Left renal pelvis (tissue), 4 donors: ENCODE measurements around the gene GLS. TPM values are rescaled to one million over a fixed set of nuclear protein-coding genes. Genes with fewer than 3 reads are reported as not detected.
"Not testable (repeated sequence)": the region's sequence is repeated elsewhere in the genome, so short reads cannot be mapped to it uniquely, and the experiment has no call there.

Experiments used
- DNase-seq, 4 donors: peaks; one replicate each; pipeline ENCODE4 v3.0.0-alpha.2; 2013; ENCODE audit warnings: low read depth in 4 of 4, low spot score in 3 of 4
- polyA plus RNA-seq, 4 donors: library from polyadenylated mRNA; unstranded; fragments of 120-200 nt; gene quantifications; one replicate each; pipeline ENCODE4 v1.2.1, GENCODE V29; 2013; ENCODE audit not compliant: insufficient read length in 4 of 4

Gene GLS
- polyA plus RNA-seq, 4 donors, result 82.9 to 313 (median 257) TPM

DNA sequence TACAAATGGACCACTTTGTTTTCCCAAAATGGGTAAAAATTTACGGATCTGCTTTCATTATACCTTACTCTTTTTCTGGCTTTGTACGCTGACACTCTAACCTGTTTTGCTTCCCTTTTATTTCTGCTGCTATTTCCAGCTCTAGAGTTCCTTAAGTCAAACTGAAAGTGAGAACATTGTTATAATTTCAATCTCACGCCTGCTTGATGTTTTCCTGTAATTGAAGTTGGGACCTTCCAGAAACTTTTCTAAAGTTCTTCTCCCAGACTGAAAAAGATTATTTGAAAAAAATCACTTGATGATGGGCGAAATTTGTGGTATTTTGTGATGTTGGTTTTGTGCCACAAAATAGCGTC lies 1.8 kb downstream of the GLS start:
- DNase-seq, result no peak

DNA sequence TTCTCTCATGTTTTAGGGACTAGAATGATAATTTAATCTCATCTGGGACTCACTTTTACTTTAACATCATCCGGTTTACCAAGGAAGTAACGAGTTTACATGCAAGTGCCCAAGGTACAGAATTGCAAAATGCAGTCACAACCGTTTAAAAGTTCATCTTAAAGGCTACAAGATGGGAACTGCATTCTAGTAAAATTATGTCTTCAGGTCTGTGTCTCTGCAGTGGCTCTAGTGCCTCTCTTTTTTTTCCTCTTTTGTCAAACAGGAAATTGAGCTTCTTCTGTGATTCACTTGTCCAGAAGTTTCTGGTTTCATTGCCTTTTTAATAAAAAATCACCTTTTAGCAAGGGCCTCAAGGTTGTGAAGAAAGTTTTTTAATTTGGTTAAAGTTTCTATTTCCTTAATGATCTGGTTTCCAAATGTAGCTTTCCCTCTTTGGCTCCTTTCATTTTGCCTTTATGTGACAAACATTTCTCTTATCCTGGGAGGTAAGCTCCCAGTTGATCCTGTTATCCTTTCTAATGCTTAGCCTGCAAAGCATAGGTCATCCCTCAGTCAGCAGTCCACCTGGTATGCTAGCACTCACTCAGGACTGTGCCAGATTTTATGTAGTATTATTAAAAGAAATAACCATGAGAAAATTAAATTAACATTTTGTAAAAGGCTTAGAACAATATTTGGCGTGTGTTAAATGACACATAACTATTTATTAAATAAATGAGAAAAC lies 2.4 kb downstream of the GLS start:
- no peak for DNase-seq

DNA sequence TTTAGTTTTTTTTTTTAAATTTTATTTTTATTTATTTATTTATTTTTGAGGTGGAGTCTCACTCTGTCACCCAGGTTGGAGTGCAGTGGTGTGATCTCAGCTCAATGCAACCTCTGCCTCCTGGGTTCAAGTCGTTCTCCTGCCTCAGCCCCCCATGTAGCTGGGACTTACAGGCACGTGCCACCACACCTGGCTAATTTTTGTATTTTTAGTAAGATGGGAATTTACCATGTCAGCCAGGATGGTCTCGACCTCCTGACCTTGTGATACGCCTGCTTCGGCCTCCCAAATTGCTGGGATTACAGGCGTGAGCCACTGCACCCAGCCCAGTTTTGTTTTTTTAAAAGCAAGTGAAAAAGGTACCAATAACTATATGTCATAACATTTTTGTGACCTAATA lies 5.2 kb downstream of the GLS start:
- not testable (repeated sequence) for DNase-seq

DNA sequence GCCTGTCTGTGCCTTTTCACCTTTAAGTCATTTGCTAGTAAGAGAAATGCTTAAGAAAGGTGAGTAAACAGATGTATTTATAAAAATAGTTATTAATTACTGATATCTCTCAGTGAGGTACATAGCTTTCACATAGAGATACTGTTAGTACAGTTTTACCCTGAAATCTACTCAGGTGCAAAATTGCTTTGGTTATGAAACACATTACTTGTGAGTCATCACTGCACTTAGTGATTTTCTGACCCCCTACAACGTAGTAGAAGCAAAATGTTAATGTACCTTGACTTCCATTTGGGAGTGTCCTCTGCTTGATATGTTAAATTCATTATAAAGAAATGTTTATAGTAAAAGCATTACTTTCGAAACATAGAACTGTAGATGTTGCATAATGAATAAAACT lies 6.5 kb downstream of the GLS start:
- DNase-seq, result no peak

DNA sequence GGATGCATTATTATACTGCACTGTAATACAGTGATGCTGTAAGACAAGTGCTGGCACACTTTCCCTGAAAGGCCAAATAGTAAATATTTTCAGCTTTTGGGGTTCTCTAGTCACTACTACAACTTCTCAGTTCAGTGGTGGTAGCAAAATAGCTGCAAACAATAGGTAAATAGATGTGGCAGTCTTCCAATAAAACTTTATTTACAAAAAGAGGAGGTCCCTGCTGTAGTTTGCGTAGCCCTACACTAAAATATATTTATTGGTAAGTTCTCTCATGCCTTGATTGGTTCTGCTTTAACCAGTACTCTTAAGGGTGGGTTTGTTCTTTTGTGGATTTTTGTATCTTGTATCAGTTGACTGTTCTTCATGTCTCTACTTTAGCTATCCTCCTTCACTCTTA lies 7.8 kb downstream of the GLS start:
- no peak for DNase-seq

DNA sequence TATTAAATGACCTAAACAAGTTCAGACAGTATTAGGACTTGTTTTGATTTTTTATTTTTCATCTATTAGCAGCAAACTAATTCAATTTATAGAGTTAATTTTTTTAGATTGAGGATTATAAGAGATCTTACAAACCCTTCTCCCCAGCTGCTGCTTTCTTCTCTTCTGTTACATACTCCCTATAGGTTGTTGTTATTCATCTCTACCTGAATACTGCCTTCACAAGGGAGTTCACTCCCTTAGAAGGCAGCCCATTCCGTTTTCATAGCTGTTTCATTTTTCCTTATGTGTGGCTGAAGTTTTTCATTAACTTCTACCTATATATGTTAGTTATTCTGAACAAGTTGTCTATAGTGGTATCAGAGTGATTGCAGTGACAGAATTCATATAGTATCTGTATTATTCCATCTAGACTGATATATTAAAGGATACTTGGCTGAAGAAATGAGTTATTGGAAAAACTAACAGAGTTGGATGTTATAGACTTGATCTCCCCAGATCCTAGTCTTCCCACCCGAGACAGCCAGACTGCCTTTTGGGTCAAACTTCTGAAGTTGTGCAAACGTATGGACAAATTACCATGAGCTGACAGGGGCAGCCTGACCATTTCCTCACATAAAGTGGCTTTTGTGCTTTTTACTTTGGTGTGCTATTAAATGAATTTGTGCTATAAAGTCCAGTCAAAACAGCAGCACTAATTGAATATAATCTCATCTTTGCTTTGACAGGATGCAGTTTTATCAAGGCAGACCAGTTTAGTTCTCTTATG lies 8.7 kb downstream of the GLS start:
- no peak for DNase-seq

DNA sequence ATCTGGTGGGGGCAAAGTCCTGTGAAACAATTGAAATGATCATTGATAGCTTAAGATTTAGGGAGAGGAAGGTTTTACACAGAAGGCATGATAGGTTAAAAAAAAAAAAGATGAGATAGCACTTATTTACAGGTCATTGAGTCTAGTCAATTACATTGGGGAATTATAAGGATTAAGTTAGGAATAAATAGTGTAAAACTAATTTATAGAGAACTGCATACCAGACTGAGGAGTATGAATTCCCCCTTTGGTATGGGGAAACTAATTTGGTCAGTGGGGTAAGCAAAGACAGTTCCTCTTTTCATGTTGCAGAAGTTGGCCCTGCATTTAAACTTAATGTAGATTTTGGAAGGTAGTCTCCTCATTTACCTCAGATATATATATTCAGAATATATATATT lies 10.8 kb downstream of the GLS start:
- no peak for DNase-seq

DNA sequence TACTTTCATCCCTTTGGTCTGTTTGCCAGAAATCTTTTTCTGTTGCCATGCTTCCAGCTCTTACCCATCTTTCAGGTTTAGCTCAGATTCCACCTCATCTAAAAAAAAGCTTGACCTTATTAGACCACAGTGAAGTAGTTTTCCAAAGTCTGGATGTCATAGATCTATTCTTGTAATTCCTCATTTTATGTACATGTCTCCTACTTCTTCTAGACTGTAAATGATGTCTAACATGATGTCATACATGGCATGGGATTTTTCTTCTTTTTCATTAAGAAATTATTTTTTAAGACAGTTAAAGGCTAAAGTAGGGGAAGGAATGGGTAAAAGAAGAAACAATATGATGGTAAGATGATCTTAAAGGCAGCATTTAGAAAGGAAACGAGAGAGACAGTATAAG lies 11.3 kb downstream of the GLS start:
- DNase-seq, result no peak

DNA sequence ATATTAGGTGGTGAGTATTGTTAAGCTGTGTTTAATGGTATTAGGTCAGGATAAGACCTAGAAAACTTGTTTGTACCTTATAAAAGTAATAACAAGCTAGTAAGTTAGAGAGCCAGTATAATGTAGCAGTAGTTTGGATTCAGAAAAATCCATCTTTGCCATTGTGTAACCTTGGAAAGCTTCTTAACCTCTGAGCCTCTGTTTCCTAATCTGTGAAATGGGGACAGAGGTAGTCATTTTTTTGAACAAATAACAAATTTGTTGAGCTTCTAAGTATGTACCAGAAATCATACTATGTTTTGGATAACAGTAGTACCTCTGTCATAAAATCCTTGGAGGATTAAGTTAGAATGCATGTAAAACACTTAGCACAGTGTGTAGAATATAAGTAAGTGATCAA lies 12.5 kb downstream of the GLS start:
- DNase-seq, result no peak

DNA sequence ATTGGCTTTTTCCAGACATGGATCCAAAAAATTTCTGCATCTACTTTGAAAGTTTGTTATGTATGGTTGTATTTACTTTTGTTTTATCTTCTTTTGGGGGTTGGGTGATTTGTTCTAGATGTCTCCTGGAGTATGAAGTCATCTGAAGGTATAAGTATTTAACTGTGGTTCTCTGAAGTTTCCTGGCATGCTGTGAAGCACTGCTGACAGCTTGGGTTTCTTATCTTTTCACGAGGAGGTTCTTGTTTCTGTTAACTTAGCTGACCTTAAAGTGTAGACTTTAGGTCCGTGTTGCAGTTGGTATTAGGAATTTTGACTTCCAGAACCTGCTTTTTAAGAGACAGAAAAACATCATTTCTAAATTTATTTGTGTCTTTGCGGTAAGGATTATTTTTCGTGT lies 15.9 kb downstream of the GLS start:
- no peak for DNase-seq

DNA sequence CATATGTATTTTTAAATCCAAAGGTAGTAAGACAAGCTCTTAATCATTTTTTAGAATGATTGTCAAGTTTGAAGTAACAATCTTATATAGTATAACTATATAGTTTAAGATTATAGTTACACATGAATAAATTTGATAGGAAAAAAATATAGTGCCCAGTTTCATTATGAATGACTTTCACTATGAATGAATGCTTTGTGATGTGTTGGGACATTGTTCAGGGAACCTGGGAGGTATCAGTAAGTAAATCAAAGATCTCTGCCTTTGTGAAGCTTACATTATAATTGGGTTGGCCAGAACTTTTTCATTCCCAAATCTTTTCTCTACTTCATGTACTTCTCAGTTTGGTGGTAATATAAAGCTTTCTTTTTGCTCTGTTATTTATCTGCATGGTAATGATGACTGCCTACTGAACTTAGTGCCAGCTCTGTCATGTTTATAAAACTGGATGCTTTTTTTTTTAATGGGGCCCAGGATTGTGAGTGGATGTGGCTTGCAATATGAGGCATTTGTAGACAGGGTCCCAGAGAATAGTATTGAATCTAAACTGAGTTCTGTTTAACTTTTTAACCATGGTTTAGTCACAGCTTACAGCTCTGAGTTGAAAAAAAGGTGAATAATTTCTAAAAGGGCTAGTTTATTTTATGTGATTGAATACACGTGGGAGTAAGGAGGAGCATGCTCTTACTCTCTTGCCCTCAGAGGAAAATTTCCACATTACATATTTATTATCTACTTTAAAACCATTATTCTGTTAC lies 23.3 kb downstream of the GLS start:
- DNase-seq, result no peak

DNA sequence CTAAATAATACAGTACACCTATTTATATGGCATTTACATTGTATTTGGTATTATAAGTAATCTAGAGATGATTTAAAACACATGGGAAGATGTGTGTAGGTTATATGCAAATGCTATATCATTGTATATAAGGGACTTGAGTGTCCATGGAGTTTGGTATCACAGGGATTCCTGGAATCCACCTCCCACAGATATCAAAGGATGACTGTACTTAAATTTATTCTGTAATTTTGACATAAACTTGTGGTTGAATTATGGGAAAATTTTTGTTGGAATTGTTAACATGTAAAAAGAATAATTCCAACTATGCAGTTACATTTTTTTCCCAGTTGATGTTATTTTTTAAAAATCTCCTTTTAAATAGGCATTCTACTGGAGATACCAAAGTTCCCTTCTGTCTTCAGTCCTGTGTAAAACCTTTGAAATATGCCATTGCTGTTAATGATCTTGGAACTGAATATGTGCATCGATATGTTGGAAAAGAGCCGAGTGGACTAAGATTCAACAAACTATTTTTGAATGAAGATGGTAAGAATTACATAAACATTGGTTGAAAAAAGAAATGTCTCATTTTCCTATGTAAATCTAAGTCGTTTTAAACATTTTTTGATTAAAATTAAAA lies 24.1 kb downstream of the GLS start:
- DNase-seq, result no peak

DNA sequence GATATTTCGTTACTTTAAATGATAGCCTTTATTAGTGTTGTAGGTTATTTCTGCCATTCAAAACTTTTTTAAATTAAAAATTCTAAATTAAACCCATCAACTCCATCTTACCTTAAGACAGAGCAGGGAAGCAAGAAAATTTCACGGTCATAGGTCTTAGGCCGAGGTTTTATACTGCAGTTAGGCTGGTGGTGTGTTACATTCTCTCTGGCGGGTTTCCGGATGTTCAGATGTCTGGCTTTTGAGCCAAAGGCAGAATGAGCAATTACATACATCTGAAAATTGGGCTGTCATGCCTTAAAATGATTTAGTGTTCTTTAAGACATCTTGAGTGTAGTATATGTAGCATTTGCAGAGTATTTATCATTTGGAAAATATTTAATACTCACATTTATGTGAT lies 27.9 kb downstream of the GLS start:
- no peak for DNase-seq

DNA sequence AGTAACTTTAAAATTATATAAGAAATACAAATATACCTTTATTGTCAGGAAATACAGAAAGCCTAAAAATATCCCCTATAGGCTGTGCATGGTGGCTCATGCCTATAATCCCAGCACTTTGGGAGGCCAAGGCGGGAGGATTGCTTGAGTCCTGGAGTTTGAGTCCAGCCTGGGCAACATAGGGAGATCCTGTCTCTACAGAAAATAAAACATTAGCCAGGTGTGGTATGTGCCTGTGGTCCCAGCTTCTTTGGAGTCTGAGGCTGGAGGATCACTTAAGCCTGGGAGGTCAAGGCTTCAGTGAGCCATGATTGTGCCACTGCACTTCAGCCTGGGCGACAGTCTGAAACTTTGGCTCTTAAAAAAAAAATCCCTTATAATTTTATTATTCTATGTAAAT lies 29.1 kb downstream of the GLS start:
- DNase-seq, result no peak

DNA sequence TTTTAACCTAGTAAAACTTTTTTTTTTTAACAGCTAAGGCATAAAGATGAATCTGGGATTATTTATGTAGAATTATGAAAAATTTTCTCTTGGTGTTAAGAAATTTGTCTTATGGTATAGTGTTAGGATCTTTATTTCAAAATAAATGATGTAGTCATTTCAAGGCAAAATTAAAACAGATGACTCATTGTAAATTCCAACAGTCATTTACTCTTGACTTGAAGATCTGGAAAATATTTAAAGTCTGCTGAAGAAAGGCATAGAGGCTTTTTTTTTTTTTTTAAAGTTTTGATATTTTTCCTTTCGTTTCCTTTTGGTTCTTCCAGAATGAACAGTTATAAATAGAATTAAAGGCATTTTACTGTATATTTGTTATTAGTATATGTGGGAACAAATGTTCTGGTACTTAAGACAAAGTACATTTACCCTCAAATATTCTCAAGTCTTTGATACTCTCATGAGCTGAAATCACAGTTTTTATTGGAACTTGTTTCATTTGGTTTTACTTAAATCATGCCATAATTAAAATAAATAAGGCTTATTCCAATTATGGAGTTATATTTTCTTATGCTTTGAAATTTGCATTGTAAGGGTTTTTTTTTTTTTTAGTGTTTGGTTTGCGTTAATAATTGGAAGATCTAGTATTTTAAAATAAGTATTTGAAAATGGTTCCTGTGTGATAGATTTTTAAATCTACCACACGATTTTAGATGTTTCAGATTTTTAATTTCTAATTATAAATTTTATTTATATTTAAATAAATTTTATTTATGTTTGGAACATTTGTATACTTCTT lies 29.9 kb downstream of the GLS start:
- no peak for DNase-seq

DNA sequence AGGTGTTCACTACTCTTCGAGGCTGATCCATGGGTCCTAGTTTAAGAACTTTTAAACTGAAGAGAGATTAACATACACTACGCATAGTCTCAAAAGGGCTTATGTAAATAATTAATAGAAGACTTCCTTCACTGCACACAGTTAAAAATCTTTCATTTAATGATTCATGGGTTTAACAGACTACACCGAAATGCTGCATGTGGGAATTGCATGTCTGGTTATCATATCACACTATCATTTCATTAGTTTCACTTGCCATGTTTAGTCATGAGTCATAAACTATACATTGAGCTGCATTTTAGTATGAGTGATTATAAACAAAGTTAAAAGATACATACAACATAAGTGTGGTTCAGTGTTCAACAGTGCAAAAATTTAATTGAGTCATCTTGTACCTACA lies 31.2 kb downstream of the GLS start:
- peak in 1 of 4 donors; percentile 36 for DNase-seq

DNA sequence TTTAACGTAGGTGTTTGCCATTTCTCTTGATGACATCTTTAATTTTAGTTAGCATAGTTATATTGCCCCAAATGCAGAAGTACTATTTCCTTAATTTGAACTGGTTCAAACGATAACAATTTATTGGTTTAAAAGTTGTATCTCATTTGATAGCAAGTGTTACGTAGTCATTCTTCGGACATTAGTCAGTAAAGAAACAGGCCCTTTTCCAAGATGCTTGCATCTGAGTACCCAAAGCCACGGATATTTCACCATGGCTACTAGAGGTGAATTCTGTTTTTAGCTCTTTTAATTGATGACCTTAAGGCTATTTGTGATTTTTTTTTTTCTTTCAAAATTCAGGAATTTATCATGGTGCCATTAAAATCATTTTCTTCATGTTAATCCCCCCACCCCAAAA lies 32.1 kb downstream of the GLS start:
- DNase-seq, result no peak

DNA sequence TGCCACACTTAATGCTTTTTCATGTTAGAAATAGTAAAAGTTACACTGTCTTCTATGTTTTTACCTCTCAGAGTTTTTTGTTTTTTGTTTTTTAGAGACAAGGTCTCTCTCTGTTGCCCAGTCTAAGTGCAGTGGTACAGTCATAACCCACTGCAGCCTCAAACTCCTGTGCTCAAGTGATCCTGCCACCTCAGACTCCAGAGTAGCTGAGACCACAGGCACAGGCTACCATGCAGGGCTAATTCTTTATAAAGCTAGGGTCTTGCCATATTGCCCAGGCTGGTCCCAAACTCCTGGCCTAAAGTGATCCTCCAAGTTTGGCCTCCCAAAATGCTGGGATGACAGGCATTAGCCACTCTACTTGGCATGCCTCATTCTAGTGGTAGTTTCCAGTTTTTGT lies 33.1 kb downstream of the GLS start:
- DNase-seq, result no peak

DNA sequence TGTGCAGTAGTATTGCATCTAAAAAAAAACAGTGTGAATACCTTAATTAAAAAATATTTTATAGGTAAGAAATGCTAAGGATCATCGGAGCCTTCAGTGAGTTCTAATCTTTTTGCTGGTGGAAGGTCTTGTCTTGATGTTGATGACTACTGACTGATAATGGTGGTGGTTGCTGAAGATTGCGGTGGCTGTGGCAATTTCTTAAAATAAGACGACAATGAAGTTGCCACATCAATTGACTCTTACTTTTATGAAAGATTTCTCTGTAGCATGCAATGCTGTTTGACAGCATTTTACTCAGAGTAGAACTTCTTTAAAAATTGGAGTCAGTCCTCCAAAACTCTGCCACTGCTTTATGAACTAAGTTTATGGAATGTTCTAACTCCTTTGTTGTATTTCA lies 36.2 kb downstream of the GLS start:
- no peak for DNase-seq

DNA sequence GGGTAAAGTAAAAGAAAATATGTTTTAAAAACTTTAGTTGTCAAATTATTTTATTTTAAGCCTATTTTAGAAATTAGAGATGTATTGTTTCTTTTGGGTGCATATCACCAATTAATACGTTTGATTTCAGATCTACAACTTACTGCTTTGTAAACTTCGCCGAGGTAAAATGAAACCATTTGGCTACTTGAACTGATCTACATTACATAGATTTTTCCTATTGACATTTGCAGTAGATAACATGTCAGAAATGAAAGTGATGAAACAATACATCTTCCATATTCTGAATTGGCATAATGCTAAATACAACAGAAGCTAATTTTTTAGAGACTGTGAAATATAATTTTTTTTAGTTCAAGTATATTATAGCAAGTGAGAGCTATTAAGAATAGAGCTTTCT lies 39.5 kb downstream of the GLS start:
- no peak for DNase-seq

DNA sequence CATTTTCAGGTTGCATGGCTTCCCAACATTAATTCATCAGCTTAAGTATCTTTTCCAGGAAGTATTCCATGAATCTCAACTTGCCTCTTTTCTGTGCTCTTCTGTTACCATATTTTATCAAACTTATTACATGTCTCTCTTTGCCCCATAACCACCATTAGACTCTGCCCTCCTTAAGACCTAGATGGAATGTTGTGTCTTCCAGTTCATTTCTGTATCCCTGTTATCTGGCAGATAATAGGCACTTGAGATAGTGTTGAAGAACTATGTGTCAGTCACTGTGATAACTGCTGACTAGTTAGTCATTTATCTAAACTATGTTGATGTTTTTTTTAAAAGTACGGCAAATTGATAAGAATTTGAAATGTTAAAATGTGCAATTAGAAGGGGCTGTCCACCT lies 41.8 kb downstream of the GLS start:
- DNase-seq, result no peak
